HG02642 (cell line): ENCODE results near the gene SFXN3.
A peak's percentile ranks its signal among the peaks of the same experiment; 100 is the strongest.

Source experiments
- ATAC-seq: cut with Tn5 transposase; IDR thresholded peaks from one replicate; pipeline ENCODE4 v1.9.1; 2021; ENCODE audit warnings: mild to moderate bottlenecking; ENCODE audit not compliant: unreplicated experiment, poor library complexity

Gene SFXN3

DNA sequence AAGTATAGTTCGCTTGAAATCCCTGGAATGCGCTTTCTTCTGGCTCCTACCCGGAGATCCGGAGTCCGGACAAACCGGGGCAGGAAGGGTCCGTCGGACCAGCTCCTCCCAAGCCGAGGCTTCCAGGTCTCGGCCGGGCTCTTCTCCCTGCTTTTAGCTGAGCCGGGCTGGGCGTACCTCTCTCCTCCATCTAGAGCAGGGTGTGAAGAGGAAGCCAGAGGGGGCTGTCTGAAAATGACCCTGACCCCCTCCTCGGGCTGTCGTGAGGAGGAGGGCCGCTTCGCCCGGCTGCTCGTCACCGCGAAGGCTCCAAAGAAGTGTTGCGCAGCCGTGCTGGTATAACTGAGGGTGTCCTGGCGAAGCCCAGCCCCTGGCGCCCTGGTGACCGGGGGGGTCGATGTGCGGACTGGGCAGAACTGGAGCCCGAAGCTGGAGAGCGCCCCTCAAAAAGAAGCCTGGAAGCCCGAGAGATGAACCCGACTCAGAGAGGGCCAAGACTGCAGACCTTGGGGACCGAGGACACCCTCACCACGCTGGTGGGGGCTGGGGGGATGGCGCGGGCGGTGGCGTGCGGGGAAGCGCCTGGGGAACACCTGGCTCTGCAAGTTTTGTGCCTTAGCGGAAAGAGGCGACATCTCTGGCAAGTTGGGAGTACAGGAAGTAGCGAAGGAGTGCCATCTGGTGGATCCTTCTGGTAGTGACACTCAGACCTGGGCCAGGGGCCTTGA is 36.5 kb downstream of the SFXN3 start:
- ATAC-seq = peak; percentile 39

DNA sequence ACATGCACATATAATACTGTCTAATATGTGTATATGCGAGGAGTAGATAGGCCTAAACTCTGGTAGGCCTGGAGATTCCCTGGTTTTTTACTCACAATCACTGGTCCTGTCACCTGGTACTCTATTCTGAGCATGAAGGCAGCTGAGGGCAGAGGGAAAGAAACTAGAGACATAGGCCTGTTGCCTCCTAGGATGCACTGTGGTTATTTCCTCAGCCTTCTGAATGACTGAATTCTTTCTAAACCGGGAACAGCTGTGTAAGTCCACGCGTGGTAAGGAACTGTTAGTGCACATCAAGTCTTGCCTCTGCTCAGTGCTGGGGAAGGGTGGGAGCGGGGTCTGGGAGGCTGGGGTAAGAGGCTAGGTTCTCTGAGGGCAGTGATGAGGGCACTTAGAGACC is 38.4 kb downstream of the SFXN3 start:
- no peak for ATAC-seq

DNA sequence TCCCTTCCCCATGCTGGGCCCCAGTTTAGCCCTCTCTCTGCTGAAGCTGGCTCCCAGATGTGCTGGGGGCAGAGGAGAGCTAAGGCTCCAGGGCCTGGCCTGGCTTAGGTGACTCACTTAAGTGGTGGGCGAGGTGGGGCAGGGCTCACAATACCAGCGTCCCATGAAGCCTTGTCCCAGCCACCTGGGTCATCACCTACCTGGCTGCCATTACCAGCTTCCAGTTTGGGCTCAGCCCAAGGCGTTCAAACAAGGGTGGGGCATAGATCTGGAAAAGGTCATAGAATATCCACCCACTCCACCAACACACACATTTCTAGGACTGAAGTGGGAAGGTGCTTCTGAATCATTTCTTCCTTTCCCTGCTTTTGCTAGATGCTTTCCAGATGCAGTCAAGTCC is 39.1 kb downstream of the SFXN3 start:
- no peak for ATAC-seq

DNA sequence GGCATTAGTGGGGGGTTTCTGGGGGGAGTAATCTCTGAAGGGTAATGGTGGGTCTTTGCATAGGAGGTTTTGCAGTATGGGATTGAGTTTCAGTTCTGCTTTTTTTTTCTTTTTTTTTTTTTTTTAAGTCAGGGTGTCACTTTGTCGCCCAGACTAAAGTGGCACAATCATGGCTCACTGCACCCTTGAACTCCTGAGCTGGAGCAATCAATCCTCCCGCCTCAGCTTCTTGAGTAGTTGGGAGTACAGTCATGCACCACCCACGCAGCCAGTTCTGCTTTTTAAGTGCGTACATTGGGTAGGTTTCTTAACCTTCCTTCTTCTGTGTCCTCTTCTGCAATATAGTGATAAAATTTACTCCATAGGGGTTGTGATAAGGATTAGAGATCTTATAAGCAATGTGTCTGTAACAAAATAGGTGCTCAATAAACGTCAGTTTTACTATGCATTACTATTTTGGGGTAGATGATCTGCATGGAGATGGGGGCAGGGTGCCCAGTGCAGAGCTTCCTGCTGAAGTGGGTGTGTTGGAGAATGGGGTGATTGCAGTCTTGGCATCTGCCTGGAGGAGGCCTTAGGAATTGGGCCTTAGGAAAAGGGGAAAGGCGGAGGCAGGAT is 40.3 kb downstream of the SFXN3 start:
- ATAC-seq = no peak

DNA sequence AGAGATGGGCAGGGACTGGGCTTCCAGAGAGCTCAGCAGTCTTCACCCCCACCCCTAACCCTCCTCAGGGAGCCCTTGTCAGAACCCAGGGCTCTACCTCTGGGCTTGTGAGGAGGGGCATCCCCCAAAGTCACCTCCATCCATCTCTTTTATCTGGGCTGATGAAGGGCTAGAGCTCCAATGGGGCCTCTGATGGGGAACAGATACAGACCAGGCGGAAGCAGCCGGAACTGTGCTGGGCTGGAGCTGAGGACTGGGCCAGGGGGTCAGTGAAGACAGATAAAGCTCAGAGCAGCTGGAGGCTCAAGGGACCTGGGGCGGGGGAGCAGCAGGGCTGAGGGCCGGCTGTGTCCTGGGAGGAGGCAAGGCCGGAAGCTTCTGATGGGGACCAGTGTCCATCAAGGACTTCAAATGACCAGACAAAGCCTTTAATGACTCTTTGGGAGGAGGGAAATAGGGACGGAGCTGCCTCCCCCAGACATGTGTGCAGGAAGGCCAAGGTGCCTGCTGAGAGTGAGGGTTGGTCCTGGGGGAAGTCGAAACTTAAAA is 40.9 kb downstream of the SFXN3 start:
- ATAC-seq = no peak

DNA sequence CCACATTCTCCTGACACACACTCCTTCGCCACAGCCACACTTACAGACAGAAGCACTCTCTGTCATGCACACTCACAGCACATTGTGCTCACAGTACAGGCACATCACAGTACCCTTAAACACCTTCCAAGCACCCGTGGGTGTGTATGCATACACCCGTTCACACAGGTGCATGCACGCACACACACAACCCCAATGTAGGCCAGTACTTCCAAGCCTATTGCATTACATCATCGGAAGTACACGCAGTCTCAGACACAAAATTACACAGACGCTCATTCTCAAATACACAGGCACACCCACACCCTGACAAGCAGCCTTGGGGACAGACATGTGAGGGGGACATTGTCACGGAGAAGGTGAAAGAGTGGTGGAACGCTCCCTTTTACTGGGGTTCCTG is 41.9 kb downstream of the SFXN3 start:
- ATAC-seq = no peak

DNA sequence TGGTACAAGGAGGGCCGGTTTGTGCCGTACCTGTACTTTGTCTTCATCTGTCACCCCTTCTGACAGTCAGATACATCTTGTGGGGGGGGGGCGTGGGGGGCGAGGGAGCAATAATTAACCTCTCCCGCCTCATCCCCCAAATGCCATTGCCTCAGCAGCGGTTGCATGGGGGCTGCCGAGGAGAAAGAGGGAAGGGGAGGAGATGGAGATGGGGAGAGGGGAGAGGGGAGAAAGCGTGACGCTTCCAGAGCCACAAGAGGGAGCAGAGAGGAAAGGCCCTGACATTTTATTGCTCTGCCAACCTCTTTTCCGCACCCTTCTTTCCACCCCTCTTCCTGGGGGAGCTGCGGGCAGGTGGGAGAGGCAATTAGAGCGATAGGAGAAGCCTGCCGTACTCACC is 42.6 kb downstream of the SFXN3 start:
- ATAC-seq = no peak

DNA sequence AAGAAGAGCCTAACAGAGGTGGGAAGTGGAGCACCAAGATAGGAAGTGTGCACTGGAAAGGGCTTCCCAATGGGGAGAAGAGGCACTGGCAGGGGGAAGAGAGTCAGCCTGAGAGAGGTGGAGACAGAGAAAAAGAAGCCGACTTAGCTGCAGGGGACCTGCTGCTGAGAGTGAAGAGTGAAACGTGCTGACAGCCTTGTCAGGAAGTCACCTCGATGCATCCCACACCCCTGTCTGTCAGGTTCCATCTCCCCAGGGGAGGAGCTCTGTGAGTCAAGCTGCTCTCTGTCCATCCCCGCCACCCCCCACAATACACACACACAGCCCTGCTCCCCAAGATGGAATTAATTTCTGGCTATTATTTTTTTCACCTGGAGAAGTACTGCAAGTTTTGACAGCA is 44.7 kb downstream of the SFXN3 start:
- ATAC-seq = no peak

DNA sequence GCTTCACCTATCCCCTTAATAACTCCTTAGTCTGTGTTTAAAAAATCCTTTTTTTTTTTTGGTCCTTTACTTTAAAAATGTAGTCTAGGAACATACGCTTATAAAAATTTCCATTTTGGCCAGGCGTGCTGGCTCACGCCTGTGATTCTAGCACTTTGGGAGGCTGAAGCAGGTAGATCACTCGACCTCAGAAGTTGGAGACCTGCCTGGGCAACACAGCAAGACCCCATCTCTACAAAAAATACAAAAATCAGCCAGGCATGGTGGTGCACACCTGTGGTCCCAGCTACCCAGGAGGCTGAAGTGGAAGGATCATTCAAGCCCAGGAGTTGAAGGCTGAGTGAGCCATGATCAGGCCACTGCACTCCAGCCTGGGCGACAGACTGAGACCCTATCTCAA is 45.6 kb downstream of the SFXN3 start:
- ATAC-seq = no peak

DNA sequence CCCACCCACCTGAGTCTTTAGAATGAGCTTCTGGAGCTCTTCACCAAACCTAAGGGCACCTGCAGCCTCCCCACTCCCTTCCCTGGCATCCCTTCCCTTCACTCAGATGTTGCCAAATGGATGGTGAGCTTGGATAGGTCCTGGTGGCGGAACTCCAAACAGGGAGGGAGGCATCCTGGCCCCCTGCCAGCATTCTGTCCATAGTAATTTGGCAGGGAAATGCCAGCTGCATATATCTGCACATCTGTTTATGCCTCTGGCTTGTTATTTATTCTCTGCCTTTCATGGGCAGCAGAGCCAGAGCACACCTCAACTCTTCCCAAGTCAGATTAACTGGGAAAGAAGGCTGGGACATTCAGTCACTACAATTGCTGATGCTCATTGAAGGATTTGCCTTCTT is 48.8 kb downstream of the SFXN3 start:
- no peak for ATAC-seq

DNA sequence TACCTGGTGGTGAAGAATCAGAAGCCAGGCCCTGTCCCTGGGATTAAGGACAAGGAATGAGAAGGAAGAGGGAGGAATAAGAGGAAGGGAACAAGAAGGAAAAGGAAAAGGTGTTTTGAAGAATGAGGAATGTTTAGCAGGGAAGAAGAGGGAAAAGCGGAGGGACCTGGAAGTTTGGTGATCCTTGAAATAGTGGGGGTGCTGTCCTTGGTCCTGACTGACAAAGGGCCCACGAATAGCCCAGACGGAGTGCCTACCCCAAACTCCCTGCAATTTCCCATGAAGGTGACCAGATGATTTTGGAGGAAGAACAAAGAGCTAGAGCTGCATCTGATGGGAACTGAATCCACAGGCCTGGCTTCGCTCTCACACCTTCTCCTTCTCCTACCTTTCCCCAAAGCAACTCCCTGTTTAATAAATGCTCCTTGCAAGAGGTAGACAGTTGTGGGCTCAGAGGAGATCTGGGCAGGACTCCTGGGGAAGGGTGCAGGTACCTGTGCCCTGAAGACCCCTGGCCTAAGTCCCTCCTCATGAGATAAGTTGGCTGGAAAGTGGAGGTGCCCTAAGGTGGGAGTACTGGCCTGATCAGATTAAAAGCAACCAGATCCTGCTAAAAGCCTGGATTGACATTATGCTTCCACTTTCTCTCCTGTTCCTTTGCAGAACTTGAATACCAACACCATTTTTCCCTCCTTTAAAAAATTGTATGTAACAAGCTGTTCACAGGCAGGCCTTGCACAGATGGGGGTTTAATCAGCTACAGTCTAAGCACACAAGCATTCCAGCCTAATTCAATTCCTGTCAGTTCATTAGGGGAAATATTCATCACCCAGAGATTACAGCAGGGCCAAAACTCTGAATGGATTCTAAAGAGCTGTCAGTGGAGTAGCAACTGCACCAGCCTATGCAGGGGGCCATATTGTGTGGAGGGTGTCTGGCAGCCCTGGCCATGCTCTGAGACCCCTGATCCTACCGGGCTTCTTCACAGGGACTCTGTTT is 50.2 kb downstream of the SFXN3 start:
- ATAC-seq = no peak

DNA sequence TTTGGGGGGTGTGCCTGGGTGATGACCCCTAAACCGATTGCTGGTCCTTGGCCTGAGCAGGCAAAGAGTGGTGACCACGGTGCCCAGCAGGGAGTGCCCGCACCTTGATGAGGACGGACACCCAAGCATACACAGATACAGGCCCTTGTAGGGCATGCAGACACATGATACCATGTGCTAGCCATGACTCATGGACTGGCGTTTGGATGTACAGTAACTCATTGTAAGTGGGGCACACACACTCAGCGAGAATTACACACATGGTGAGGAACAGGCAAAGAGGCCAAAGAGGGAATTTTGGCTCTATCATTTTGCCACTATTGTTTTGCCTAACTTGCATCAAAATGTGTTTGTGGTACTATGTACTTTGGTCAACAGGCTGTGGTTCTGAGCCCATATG is 54.8 kb downstream of the SFXN3 start:
- ATAC-seq = no peak

DNA sequence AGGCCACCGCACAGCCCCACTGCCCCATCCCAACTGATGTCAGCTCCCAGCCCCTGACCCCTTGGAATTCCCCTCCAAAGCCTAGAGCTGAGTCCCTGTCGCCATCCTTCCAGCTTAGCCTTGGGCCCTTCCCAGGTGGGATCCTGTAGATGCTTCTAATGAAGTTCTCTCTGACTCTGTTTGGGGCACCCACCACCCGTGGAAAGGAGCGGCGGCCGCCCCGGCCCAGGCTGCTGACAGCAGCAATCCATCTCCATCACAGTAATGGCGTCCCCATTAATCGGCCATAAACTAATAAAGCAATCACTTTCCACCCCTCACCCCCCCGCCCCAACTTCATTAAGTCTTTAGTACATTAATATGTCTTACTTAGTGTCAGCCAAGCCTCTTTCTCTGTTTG is 56.3 kb downstream of the SFXN3 start:
- no peak for ATAC-seq

DNA sequence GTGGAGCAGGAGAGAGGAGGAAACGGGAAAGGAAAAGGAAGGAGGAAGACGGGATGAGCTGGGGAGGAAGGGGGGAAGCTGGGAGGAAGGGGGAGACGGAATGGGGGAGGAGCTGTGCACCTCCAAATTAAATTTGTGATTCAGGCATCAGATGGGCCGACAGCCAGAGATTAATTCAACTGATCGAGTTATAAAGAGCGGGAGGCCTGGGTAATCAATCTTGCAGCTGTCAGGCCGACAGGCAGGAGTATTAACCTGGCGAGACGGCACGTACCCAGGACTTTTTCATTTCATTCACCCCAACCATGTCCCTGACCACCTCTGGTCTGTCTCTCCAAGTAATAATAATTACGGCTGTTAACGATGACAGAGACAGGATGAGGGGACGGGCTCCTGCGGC is 56.9 kb downstream of the SFXN3 start:
- no peak for ATAC-seq

DNA sequence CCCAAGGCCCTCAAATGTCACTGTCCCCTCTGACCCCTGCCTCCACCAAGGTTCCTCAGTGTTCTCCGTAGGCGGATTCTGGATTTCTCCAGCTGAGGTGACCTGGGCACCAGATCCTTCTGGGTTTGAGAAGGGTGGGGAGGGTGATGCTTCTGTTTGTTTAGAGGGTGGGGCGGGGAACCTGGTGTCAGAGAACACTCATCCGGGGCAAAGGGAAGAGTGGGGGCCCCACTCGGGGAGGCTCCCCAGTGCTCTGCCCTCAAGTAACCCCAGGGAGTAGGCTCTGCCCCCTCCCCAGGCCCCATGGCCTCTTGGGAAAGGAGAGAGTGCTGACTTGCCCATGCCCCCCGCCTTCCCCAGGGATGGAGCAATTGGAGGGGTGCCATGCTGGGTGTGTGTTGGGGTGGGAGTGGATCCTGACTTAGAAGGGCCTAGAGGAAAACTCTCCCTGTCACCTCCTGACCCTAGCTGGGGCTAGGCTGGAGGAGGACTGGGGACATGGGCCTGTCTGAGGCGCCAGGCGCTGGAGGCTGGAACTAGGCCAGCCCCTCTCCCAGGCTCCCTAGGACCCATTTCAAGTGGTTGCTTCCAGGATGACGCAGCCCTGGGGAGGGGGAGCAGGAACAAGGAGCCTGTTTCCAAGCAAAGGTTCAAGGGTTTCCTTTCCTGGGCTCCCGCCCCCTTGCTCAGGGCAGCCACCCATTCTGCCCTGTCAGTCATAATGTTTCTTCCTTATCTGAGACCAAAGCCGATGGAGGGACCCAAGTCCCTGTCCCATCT is 58.7 kb downstream of the SFXN3 start:
- ATAC-seq = no peak

DNA sequence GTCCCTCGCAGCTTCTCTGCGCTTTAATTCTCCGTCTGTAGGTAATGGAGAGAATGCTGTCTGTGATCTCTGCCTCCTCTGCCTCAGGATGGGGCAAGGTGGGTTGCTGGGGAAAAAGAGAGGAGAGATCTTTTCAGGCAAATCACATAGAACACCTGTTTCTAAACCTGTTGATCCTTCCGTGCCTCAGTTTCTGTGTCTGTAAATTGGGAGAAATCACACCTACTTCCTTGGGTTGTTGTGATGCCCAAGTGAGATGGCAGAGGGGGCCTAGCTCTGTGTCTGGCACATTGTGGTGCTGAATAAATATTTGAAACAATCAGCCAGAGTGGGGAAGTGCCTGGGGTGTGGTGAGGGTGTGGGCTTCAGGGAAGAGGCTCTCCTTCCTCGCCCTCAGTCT is 59.6 kb downstream of the SFXN3 start:
- no peak for ATAC-seq
